ENCODE results near the gene CAMK1D.
A peak's percentile ranks its signal among the peaks of the same experiment; 100 is the strongest.

The CAMK1D gene

GRCh38 chr10:12602521-12602920 lies 253.2 kb downstream of the CAMK1D start:
- DNase-seq = no peak

- DNase-seq = no peak
Measured at GRCh38 chr10:12603766-12604470, 254.6 kb downstream of the CAMK1D start.

DNA sequence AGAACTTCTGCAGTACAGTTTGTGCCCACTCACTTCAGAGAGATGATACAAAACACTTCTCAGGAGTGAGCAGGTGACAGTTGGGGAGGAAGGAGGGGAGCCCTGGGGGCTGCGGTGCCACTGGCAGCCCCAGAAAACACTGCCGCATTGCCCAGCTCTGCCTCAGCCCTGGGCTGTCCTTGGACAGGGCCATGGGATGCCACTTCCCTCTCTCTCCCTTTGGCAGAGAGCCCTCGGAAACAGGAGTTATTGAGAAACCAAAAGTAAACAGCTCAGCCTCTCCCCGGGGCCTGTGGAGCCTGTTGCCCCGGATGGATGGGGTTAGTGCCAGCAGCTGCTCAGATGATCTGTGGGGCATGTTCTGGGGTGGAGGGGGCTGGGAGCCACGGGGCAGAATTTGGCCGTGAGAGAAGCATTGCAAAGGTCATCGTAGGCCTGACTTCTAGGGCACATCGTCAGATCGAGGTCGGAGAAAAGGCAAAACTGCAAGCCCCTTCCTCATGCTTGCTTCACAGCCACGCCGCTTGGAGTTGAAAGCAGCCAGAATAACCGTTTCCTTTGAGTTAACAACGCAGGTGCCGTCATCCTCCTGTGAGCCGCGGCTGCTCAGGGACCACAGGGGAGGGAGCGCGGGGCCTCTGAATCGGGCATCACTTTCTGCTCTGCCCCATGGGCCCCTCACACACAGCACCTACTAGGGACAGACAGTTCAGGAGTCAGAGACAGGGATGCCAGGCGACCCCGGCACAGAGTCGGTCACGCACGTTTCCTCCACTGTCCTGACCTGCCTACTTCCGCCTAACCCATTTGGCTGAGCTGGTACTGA lies 256.4 kb downstream of the CAMK1D start:
- DNase-seq = peak; percentile 24

DNA sequence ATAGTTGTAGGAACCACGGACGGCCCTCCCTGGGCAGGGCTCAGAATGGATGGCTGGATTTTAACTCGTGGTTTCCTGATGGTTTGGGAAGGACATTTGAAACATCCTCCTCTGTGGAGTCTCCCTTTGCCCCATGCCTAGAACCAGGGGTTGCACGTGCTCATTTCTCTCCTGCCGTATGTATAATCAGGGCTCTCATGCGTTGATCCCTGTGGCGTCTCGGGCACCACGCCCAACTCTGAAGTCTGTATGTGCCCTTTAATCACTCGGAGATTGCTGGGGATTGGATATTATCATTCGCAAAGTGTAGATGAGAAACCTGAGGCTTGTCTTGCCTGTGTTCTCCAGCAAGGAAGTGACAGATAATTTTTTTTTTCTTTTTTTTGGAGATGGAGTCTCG lies 257.1 kb downstream of the CAMK1D start:
- DNase-seq = no peak

DNA sequence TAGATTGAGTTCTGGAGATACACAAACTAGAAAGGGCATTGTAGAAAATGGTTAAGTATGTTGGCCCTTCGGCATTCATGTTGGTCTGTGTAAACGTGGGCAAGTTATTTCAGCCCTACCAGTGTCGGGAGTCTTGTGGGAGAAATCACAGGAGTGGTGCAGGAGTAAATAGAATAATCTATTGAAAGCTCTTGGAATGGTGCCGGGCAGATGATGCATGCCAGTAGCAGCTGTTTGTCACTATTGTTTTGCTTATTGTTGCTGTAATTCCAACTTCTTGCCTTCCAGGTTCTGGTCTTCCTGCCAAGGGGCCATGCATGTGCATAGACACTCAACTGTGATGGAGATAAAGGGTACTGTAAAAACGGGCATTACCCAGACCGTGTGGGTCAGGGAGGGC lies 259.4 kb downstream of the CAMK1D start:
- no peak for DNase-seq

- no peak for DNase-seq
Measured at GRCh38 chr10:12609435-12609834, 260.1 kb downstream of the CAMK1D start.

GRCh38 chr10:12613136-12613535 lies 263.8 kb downstream of the CAMK1D start:
- DNase-seq = no peak

DNA sequence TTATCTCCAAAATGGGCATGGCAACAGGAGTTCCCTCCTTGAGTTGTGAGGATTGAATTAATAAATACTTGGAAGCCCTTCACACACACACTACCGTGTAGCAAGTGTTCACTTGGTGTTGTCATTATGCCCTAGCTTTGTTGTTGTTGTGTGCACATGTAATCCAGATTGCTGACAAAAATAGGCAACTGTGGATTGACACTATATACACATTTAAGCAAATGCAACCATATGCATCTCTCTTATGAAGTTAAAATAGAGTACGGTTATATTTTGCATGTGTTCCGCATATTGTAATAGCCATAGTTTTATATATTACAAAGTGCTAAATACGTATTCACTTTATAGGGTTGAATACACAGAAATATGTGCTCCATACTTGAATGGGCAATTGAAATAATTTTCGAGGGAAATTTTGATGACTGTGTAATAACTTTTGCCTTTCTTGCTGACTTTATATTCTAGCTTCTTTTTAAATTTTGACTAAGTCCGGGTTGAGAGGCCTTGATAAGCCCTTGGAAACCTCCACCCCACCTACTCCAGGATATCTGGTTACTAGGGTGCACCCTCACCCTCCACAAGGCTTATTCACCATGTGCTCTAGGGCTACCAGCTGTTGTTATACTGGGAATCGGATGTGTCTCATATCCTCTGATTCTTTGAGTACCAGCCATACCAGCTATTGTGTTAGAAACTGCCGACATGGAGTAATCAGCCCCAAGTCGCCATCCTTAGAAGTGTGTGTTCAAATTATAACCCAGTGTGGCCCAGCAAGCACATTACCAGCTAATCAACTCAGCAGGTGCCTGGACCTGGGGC lies 265.0 kb downstream of the CAMK1D start:
- DNase-seq = no peak

GRCh38 chr10:12615296-12616220 lies 266.2 kb downstream of the CAMK1D start:
- DNase-seq = no peak

- DNase-seq = no peak
Measured at GRCh38 chr10:12617191-12618175, 268.1 kb downstream of the CAMK1D start.

DNA sequence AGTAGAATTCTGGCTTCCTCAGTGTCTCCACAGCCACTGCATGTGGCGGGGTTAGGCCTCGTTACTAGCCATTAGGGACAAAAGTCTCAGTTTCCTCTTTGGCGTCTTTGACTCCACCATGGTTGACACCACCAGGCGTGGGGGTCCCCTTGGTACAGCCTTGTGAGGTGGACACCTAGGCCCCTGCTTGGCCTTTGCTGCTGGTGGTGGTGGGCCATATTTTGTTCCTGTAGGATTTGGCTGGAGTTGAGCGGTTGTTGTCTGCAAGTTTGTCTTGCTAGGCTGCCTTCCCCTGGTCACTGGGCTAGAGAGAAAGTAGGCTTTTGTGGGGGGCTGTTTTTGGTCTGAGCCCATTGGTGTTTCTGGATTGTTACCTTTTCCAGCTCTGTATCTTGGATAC lies 272.7 kb downstream of the CAMK1D start:
- DNase-seq = no peak

DNA sequence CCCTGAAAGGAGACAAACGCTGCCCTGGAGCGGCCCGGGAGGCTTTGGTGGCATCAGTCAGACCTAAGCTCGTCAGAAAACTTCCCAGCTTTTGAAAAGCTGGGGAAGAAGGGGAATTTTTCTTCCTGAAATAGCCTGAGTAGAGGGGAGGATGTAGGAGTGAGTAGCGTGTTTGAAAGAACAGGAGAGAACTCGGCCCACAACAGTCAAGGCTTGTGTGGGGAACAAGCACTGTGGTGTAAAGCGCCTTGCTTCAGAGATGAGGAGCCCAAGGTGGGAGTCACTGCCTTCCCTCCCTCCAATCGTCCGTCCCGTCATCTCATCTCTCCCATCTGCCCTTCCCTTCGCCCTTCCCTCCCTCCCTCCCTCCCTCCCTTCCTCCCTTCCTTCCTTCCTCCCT lies 273.3 kb downstream of the CAMK1D start:
- no peak for DNase-seq

- DNase-seq = no peak
Measured at GRCh38 chr10:12625393-12626023, 276.2 kb downstream of the CAMK1D start.

DNA sequence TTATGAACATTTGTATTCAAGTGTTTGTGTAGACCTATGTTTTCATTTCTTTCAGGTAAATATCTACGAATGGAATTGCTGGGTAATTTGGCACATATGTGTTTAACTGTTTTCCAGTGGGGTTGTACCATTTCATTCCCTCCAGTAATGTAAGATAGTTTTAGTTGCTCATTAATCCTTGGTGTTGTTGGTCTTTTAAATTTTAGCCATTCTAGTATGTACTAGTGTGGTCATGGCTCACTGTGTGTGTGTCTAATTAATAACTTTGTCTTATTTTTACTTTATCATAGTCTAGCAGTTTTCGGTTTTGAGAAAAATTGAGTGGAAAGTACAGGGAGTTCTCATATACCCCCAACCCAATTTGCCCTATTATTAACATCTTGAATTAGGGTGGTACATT lies 278.8 kb downstream of the CAMK1D start:
- DNase-seq = no peak

GRCh38 chr10:12628964-12629766 lies 279.8 kb downstream of the CAMK1D start:
- no peak for DNase-seq

DNA sequence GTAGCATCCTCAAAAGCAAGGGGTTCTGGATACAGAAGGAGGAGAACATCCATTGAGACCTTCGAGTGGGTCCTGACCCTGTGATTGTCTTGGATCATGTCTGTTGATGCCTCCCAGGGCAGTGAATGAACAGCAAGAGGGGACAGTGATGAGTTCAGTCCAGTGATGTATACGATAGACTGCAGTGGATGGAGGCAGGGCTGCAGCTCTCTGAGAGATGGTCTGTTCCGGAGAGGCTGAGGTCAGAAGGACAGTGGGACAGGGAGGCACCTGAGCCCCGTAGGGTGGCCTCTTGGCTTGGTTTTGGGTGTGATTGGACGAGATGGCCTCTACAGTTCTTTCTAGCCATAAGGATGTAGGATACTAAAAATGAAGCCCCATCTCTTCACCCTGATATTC lies 280.4 kb downstream of the CAMK1D start:
- DNase-seq = no peak

DNA sequence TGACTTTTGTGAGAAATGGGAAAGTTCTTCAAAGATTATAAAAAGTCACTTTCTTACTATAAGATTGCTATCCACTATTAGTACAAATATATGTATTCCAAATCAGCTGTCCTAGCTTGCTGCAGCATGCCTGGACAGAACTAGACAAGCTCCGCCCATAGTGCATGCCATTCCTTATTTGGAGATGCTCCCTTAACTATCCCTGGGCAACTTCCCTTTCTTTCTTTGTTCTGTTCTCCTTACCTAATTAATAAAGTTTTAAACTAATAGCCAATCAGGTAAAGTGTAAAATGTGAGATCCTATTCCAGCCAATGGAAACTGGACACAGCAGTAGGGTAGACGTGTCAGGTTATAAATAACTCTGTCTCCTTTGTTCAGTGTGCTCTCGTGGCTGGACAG lies 281.9 kb downstream of the CAMK1D start:
- no peak for DNase-seq

GRCh38 chr10:12631787-12632562 lies 282.6 kb downstream of the CAMK1D start:
- DNase-seq = no peak

All from effector CD8-positive, alpha-beta T cell (primary cell).